Adrenal gland (tissue), 12 donors: ENCODE results near the gene UNC93B1. TPM values are rescaled to one million over a fixed set of nuclear protein-coding genes. Genes with fewer than 3 reads are reported as not detected.

ENCODE experiments used
- DNase-seq, 7 donors: peaks; one replicate each; pipeline ENCODE4 v3.0.0-alpha.2; 2019 to 2020
- H3K27ac ChIP-seq, 5 donors: fragments of 200-600 bp; sonication (generic) in 4 of 5; 1 replicate in 3 of 5; 2 replicates in 2 of 5; pipeline versions ENCODE4 v1.5.1 to v1.8.0; 2016 to 2020; ENCODE audit warnings: mild to moderate bottlenecking in 1 of 5
- H3K27me3 ChIP-seq: fragments of 200-600 bp; 2 replicates; pipeline ENCODE4 v1.8.0; 2021
- H3K36me3 ChIP-seq, 2 donors: fragments of 200-600 bp; replicated peaks in 1 of 2; 1 replicate in 1 of 2; 2 replicates in 1 of 2; pipeline versions ENCODE4 v1.5.1 to v1.8.0; 2018 to 2022
- H3K4me1 ChIP-seq, 2 donors: fragments of 200-600 bp; replicated peaks in 1 of 2; 1 replicate in 1 of 2; 2 replicates in 1 of 2; pipeline versions ENCODE4 v1.5.1 to v1.8.0; 2018 to 2021
- H3K4me3 ChIP-seq, 4 donors: fragments of 200-600 bp; sonication (generic) in 3 of 4; one replicate each; pipeline ENCODE4 v1.5.1; 2016 to 2018
- H3K9me3 ChIP-seq, 3 donors: fragments of 200-600 bp; sonication (generic) in 1 of 3; replicated peaks in 1 of 3; 1 replicate in 2 of 3; 2 replicates in 1 of 3; pipeline versions ENCODE4 v1.5.1 to v1.8.0; 2016 to 2021
- POLR2A ChIP-seq, 2 donors: fragments of 450-650 bp; IDR thresholded peaks; one replicate each; pipeline ENCODE4 v1.6.1; 2017; ENCODE audit warnings: antibody characterized with exemption in 2 of 2, mild to moderate bottlenecking in 2 of 2, moderate library complexity in 1 of 2
- WGBS, 4 donors: extraction: QIAGEN DNeasy Blood & Tissue Kit in 2 of 4; methylation state at CpG; one replicate each; pipeline versions ENCODE4 v1.1.5 to v1.1.7; 2013 to 2017; 5-methylcytosine and 5-hydroxymethylcytosine counted together
- intact Hi-C, 2 donors: fragments of 100-400 bp; cut with DNase I; formaldehyde crosslinking; loops; one replicate each; pipeline versions ENCODE4 v1.14.1 to v1.15.0; 2022 to 2023
- polyA plus RNA-seq, 3 donors: library from polyadenylated mRNA; stranded (reverse); fragments of 200-250 nt in 2 of 3; fragments of 350-450 nt in 1 of 3; fragmentation: Illumina TruSeq in 1 of 3; extraction: RNeasy Lipid Tissue Mini Kit (QIAGEN cat#74804) in 1 of 3; gene quantifications; one replicate each; pipeline ENCODE4 v1.2.3, GENCODE V29; 2013 to 2014
- total RNA-seq, 9 donors: library from RNA; depleted of rRNA in 4 of 9; stranded (reverse); fragments of >200 nt in 4 of 9; fragments of 120-200 nt in 1 of 9; fragmentation: NEBNext Ultra II Directional in 1 of 9; extraction: Animal tissue kit (Norgen Biotek cat#: 25700) in 1 of 9; gene quantifications; one replicate each; pipeline versions ENCODE4 v1.1.0 to v1.2.4, GENCODE V29; 2013 to 2023
- TF ChIP-seq, protein P1 (sequence below), 6 experiments: fragments of 450-650 bp in 4 of 6; fragments of 200-600 bp in 2 of 6; sonication (generic) in 1 of 6; IDR thresholded peaks; 1 replicate in 5 of 6; 2 replicates in 1 of 6; pipeline versions ENCODE4 v1.5.1 to v1.8.0; 2016 to 2021; ENCODE audit warnings: antibody characterized with exemption in 6 of 6, mild to moderate bottlenecking in 2 of 6, moderate library complexity in 1 of 6
- donor health status: healthy with polysubstance abuse.
- donor health status: Bipolar disorder and iron deficiency.
- donor health status: DM: yes; HTN: yes; CAD: no.
- donor health status: DM: no; HTN: no; CAD: no.
- donor health status: DM: no; HTN: no; CAD: no.
- donor health status: DM: yes; HTN: yes; CAD: no.

The UNC93B1 gene
- total and polyA plus RNA-seq, 12 donors = 4.3 to 81.2 (median 57.3) TPM

DNA sequence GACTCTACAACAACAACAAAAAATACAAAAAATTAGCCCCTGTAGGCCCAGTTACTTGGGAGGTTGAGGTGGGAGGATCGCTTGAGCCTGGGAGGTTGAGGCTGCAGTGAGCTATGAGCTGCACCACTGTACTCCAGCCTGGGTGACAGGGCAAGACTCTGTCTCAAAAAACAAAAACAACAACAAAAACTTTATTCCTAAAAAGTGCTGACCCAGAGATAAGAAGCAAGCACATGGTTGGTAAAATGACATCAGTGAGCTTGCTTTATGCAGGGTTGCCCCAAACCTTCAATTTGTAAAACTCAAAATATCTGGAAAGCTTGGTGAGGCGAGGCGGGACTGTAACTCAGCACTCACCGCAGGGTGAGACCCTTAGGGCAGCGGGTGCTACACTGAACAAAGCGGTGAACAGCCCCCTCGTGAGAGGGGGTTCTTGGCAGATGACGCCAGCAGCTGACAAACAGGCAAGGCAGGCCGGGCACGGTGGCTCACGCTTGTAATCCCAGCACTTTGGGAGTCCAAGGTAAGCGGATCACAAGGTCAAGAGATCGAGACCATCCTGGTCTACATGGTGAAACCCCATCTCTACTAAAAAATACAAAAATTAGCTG is 31.5 kb upstream of the UNC93B1 start:
- H3K4me3 ChIP-seq = no peak overlapping the region

DNA sequence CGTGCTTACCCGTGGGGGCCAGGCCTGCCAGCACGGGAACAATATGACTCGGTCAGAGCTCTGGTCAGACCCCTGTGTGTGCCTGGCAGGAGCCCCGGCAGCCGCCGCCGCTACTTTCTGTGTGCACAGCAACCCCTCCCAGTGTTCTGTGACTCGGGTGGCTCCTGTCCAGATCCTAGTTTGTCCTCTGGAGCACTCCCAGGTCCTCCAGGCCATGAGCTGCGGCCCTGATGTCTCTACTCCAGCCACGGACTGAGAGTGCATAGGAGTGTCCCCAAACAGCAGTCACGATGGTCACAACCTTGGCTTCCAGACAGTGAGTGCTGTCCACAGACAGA is 29.8 kb upstream of the UNC93B1 start:
- Histone ChIP-seq H3K4me3 (peak overlapping the region in 1 of 4 donors; percentile 8), H3K4me1 (peaks cover 60 to 74% of the 10 kb centered on the region in 2 donors), H3K9me3 (no peaks in the 10 kb centered on the region), H3K27me3 (no peaks in the 10 kb centered on the region), H3K36me3 (peaks cover 0 to 28% of the 10 kb centered on the region in 2 donors), H3K27ac (peak overlapping the region; percentile 78 to 98 (median 87))
- TF ChIP-seq POLR2A (IDR thresholded peaks at IDR 0.05) = peak; percentile 13 to 91
- TF ChIP-seq, protein P1, sequence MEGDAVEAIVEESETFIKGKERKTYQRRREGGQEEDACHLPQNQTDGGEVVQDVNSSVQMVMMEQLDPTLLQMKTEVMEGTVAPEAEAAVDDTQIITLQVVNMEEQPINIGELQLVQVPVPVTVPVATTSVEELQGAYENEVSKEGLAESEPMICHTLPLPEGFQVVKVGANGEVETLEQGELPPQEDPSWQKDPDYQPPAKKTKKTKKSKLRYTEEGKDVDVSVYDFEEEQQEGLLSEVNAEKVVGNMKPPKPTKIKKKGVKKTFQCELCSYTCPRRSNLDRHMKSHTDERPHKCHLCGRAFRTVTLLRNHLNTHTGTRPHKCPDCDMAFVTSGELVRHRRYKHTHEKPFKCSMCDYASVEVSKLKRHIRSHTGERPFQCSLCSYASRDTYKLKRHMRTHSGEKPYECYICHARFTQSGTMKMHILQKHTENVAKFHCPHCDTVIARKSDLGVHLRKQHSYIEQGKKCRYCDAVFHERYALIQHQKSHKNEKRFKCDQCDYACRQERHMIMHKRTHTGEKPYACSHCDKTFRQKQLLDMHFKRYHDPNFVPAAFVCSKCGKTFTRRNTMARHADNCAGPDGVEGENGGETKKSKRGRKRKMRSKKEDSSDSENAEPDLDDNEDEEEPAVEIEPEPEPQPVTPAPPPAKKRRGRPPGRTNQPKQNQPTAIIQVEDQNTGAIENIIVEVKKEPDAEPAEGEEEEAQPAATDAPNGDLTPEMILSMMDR (IDR thresholded peaks at IDR 0.05) = peak in 1 of 6 experiments; percentile 9
- peak; percentile 88 to 98 (median 97) for DNase-seq
- 33 to 63% (median 40%) methylated on average over 2 to 12 of the region's 12 CpGs for WGBS, 4 donors
- intact Hi-C loops = no loop called here

More for the DNA sequence above, 31.5 kb upstream of the UNC93B1 start:
- no peaks in the 10 kb centered on the region for H3K9me3 ChIP-seq
- no peaks in the 10 kb centered on the region for H3K27me3 ChIP-seq
- peak overlapping the region in 2 of 5 donors; percentile 87 to 96 for H3K27ac ChIP-seq
- WGBS, 4 donors = 77 to 90% (median 86%) methylated on average over 10 to 13 of the region's 13 CpGs
- DNase-seq = no peak
- TF ChIP-seq POLR2A (IDR thresholded peaks at IDR 0.05) = no peak
- TF ChIP-seq, protein P1 (IDR thresholded peaks at IDR 0.05) = no peak
- intact Hi-C loops = loop anchor here in 1 of 2 donors (5.0 kb wide), 1 partner anchor 87 kb away; the partner anchor contains the start of gene CHKA
- H3K4me1 ChIP-seq = peaks cover 62 to 76% of the 10 kb centered on the region in 2 donors
- H3K36me3 ChIP-seq = peaks cover 0 to 28% of the 10 kb centered on the region in 2 donors

DNA sequence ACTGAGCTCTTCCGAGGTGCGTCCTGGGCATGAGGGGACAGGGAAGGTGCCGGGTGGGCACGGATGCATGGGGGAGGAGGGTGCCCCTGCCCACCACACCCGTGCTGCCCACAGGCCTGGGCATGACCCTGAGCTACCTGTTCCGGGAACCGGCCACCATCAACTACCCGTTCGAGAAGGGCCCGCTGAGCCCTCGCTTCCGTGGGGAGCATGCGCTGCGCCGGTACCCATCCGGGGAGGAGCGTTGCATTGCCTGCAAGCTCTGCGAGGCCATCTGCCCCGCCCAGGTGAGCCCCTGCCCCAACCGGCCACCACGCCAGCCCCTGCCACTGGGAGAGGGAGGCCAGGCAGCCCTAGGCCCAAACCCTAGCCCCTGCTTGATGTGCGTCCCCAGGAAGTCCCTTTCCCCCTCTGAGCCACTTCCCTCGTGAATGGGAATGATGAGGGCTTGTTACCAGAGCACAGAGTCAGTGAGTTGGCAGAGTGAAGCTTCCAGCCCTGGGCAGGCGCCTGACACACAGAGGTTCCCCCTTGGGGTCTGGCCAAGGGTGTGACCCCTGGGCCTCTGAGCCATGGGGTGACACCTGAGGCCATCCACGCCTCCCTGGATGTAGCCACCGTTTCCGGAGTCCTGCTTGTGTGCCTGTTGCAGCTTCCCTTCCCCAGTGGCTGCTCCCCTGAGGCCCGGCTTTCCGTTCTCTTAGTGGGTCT is 29.3 kb upstream of the UNC93B1 start:
- whole genome bisulfite sequencing, 4 donors = 20 to 92% (median 75%) methylated on average over 3 to 29 of the region's 29 CpGs
- TF ChIP-seq, protein P1 (IDR thresholded peaks at IDR 0.05) = no peak
- TF ChIP-seq POLR2A (IDR thresholded peaks at IDR 0.05) = no peak
- peak overlapping the region; percentile 78 to 98 (median 87) for H3K27ac ChIP-seq
- intact Hi-C loops = no loop called here
- H3K36me3 ChIP-seq = peaks cover 0 to 28% of the 10 kb centered on the region in 2 donors
- H3K27me3 ChIP-seq = no peaks in the 10 kb centered on the region
- peaks cover 55 to 73% of the 10 kb centered on the region in 2 donors for H3K4me1 ChIP-seq
- H3K9me3 ChIP-seq = no peaks in the 10 kb centered on the region
- peak in 3 of 7 donors; percentile 53 to 70 (median 67) for DNase-seq
- H3K4me3 ChIP-seq = peak overlapping the region in 1 of 4 donors; percentile 8

DNA sequence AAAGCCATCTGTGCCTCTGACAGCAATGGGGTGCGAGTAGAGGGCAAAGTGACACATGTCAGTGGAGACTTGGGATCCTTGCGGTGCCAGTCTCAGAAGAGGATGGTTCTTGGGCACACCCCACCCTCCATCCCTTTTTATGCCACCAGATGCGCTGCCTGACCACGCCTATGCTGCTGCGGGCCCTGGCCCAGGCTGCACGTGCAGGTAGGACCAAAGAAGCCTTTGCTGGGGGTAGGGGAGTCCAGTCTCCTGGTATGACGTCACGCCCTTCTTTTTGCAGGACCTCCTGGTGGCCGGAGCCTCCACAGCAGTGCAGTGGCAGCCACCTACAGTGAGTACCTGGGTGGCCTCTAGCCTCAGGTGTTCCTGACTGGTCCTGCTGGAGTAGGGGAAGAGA is 28.1 kb upstream of the UNC93B1 start:
- H3K4me3 ChIP-seq = peak overlapping the region in 1 of 4 donors; percentile 85
- 73 to 84% (median 81%) methylated on average over 8 to 9 of the region's 9 CpGs for WGBS, 4 donors
- H3K36me3 ChIP-seq = peaks cover 0 to 28% of the 10 kb centered on the region in 2 donors
- peaks cover 49 to 68% of the 10 kb centered on the region in 2 donors for H3K4me1 ChIP-seq
- DNase-seq = no peak
- TF ChIP-seq POLR2A (IDR thresholded peaks at IDR 0.05) = no peak
- TF ChIP-seq, protein P1 (IDR thresholded peaks at IDR 0.05) = no peak
- H3K27me3 ChIP-seq = no peaks in the 10 kb centered on the region
- H3K9me3 ChIP-seq = no peaks in the 10 kb centered on the region
- intact Hi-C loops = no loop called here
- H3K27ac ChIP-seq = peak overlapping the region; percentile 78 to 98 (median 94)
